Fibroblast of lung (primary cell): ENCODE data around the gene ABCB1. TPM values are rescaled to one million over a fixed set of nuclear protein-coding genes. Genes with fewer than 3 reads are reported as not detected.
"Not testable (repeated sequence)": the region's sequence is repeated elsewhere in the genome, so short reads cannot be mapped to it uniquely, and the experiment has no call there.

ENCODE experiments used
- DNase-seq, 2 donors: peaks; one replicate each; pipeline versions ENCODE4 v3.0.0 to v3.0.0-alpha.2; 2010; ENCODE audit warnings: low read depth in 2 of 2
- H2AFZ ChIP-seq: 2 replicates; pipeline ENCODE4 v1.5.1; 2012; ENCODE audit warnings: low read length, control low read depth, inconsistent platforms
- H3K27ac ChIP-seq: 2 replicates; pipeline ENCODE4 v1.5.1; 2011; ENCODE audit warnings: low read length, control low read depth; ENCODE audit not compliant: insufficient read depth
- H3K27me3 ChIP-seq: 2 replicates; pipeline ENCODE4 v1.5.1; 2011; ENCODE audit warnings: mild to moderate bottlenecking, low read length; ENCODE audit not compliant: control insufficient read depth, insufficient read depth
- H3K36me3 ChIP-seq: 2 replicates; pipeline ENCODE4 v1.5.1; 2011; ENCODE audit warnings: low read length; ENCODE audit not compliant: control insufficient read depth, insufficient read depth
- H3K4me1 ChIP-seq: 2 replicates; pipeline ENCODE4 v1.5.1; 2011; ENCODE audit warnings: low read length; ENCODE audit not compliant: control insufficient read depth, insufficient read depth; ENCODE audit errors: extremely low read depth
- H3K4me2 ChIP-seq: 2 replicates; pipeline ENCODE4 v1.5.1; 2011; ENCODE audit warnings: low read length, control low read depth; ENCODE audit not compliant: insufficient read depth; ENCODE audit errors: extremely low read depth
- H3K4me3 ChIP-seq, 4 experiments: fragments of 200-600 bp in 1 of 4; sonication (generic) in 1 of 4; replicated peaks in 1 of 4; 2 replicates each; pipeline ENCODE4 v1.5.1; 2011 to 2016; ENCODE audit warnings: low read length in 4 of 4, low read depth in 3 of 4, mild to moderate bottlenecking in 3 of 4, control low read depth in 2 of 4, inconsistent platforms in 1 of 4, mixed read lengths in 1 of 4; ENCODE audit not compliant: insufficient read depth in 1 of 4; ENCODE audit errors: control extremely low read depth in 1 of 4
- H3K79me2 ChIP-seq: 2 replicates; pipeline ENCODE4 v1.5.1; 2012; ENCODE audit warnings: mild to moderate bottlenecking, low read length, inconsistent platforms; ENCODE audit not compliant: control insufficient read depth, insufficient read depth
- H3K9ac ChIP-seq: 2 replicates; pipeline ENCODE4 v1.5.1; 2011; ENCODE audit warnings: mild to moderate bottlenecking, low read length, control low read depth; ENCODE audit not compliant: insufficient read depth
- H3K9me3 ChIP-seq: 2 replicates; pipeline ENCODE4 v1.5.1; 2012; ENCODE audit warnings: low read depth, low read length; ENCODE audit not compliant: control insufficient read depth, insufficient read depth
- H4K20me1 ChIP-seq: 2 replicates; pipeline ENCODE4 v1.5.1; 2011; ENCODE audit warnings: low read length; ENCODE audit not compliant: control insufficient read depth, insufficient read depth; ENCODE audit errors: extremely low read depth
- CTCF ChIP-seq, 2 donors: IDR thresholded peaks in 1 of 2; conservative IDR thresholded peaks in 1 of 2; 1 replicate in 1 of 2; 2 replicates in 1 of 2; pipeline ENCODE4 v1.5.1; 2011 to 2012; ENCODE audit warnings: low read length in 2 of 2, control low read depth in 1 of 2, inconsistent platforms in 1 of 2, low read depth in 1 of 2, mild to moderate bottlenecking in 1 of 2
- EZH2 ChIP-seq: IDR thresholded peaks from 2 replicates; pipeline ENCODE4 v1.5.1; 2012; ENCODE audit warnings: low read length, control low read depth, mild to moderate bottlenecking; ENCODE audit errors: missing control alignments
- polyA plus RNA-seq, 2 donors: library from polyadenylated mRNA; depleted of rRNA in 1 of 2; stranded (reverse) in 1 of 2; unstranded in 1 of 2; fragments of >200 nt; gene quantifications; 2 replicates each; pipeline ENCODE4 v1.2.1, GENCODE V29; 2011 to 2012; ENCODE audit warnings: missing spikeins in 1 of 2
- total RNA-seq: library from RNA; depleted of rRNA; stranded (reverse); fragments of >200 nt; gene quantifications from 2 replicates; pipeline ENCODE4 v1.2.1, GENCODE V29; 2014

The ABCB1 gene
- total and polyA plus RNA-seq, 2 donors (not counting 1 experiment from before 2014, with no cell fraction given), result 1.1 to 4.8 TPM

DNA sequence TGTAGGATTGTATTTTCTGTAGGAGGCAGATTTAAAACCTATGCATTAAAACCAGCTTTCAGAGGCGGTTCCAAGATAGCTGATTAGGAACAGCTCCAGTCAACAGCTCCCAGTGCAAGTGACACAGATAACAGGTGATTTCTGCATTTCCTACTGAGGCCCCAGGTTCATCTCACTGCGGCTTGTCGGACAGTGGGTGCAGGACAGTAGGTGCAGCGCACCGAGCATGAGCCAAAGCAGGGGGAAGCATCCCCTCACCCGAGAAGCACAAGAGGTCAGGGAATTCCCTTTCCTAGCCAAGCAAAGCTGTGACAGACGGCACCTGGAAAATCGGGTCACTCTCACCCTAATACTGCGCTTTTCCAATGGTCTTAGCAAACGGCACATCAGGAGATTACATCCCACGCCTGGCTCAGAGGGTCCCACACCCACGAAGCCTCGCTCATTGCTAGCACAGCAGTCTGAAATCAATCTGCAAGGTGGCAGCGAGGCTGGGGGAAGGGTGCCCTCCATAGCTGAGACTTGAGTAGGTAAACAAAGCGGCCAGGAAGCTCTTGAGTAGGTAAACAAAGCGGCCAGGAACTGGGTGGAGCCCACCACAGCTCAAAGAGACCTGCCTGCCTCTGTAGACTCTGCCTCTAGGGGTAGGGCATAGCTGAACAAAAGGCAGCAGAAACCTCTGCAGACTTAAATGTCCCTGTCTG is 135.7 kb downstream of the ABCB1 start:
- not testable (repeated sequence) for H2AFZ ChIP-seq, H3K27ac ChIP-seq, DNase-seq, H3K4me3 ChIP-seq, H3K27me3 ChIP-seq, H3K4me1 ChIP-seq, H4K20me1 ChIP-seq, H3K36me3 ChIP-seq, H3K4me2 ChIP-seq, H3K9ac ChIP-seq, H3K9me3 ChIP-seq, H3K79me2 ChIP-seq

DNA sequence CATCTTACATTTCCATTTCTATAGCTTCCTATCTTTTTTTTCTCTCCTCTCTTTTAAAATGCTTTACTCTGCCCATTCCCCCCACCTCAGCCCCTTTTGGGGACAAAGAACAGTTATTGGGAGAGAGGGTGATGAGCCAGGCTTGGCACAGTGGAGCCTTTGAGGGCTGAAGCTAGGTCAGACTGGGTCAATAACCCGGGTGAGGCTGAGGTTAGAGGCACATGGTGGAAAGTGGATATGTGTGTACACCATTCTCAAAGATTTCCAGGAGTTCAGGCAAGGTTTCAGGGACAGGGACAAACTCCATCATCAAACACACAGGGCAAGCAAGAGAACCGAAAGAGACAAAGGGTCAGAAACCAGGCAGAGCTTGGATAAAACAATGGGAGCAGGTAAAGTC is 136.7 kb downstream of the ABCB1 start:
- Histone ChIP-seq H3K27me3 (no peaks in the 10 kb centered on the region), H3K9me3 (no peaks in the 10 kb centered on the region), H3K27ac (no peak overlapping the region), H4K20me1 (no peaks in the 10 kb centered on the region), H3K4me1 (no peaks in the 10 kb centered on the region), H3K4me2 (no peak overlapping the region), H3K36me3 (no peaks in the 10 kb centered on the region), H3K4me3 (no peak overlapping the region), H3K9ac (no peak overlapping the region), H3K79me2 (no peaks in the 10 kb centered on the region), H2AFZ (no peak overlapping the region)
- no peak for DNase-seq
- TF ChIP-seq EZH2 (no peak), CTCF (conservative IDR thresholded peaks at IDR 0.05 in 1 of 2, IDR thresholded peaks at IDR 0.05 in 1 of 2; ENCODE audit: low read depth in 1 of 2, low read length in 2 of 2) (no peak)

- H3K4me2 ChIP-seq, H3K4me1 ChIP-seq, H3K9ac ChIP-seq, DNase-seq, H3K9me3 ChIP-seq, H3K27me3 ChIP-seq, H3K4me3 ChIP-seq, H4K20me1 ChIP-seq, H2AFZ ChIP-seq, H3K27ac ChIP-seq, H3K79me2 ChIP-seq, H3K36me3 ChIP-seq: not testable (repeated sequence)
Measured at GRCh38 chr7:87460444-87460843, 140.2 kb downstream of the ABCB1 start.

DNA sequence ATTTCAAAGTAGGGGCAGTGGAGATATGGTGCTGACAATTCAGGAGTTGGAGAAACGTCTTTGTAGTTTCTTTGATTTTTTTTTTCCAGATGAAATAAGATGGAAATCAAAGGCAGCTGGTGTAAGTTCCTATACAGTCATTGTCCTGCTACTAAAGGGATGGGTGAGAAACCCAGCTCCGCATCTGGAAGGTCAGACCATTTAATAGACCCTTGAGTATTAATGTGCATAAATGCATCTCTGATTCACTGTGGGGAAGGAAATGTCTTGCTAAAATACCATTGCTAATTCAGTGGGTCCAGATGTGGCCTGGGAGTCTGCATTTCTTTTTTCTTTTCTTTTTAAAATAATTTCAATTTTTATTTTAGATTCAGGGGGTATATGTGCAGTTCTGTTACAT is 140.7 kb downstream of the ABCB1 start:
- H3K36me3 ChIP-seq, result no peaks in the 10 kb centered on the region
- no peaks in the 10 kb centered on the region for H3K9me3 ChIP-seq
- no peak overlapping the region for H3K4me3 ChIP-seq
- no peaks in the 10 kb centered on the region for H3K4me1 ChIP-seq
- DNase-seq, result no peak
- H3K9ac ChIP-seq, result no peak overlapping the region
- H3K4me2 ChIP-seq, result no peak overlapping the region
- no peaks in the 10 kb centered on the region for H4K20me1 ChIP-seq
- no peak for TF ChIP-seq EZH2
- TF ChIP-seq CTCF (conservative IDR thresholded peaks at IDR 0.05 in 1 of 2, IDR thresholded peaks at IDR 0.05 in 1 of 2; ENCODE audit: low read depth in 1 of 2, low read length in 2 of 2), result no peak
- H3K27me3 ChIP-seq, result no peaks in the 10 kb centered on the region
- no peak overlapping the region for H2AFZ ChIP-seq
- no peaks in the 10 kb centered on the region for H3K79me2 ChIP-seq
- no peak overlapping the region for H3K27ac ChIP-seq
